HEK293 (cell line): ENCODE results near the gene KLHL10.

ENCODE experiments used
- CTCF ChIA-PET: fragments of 350-600 bp; formaldehyde crosslinking; extraction: SDS; loops from one replicate; lab custom pipeline; 2021; ENCODE audit warnings: antibody characterized with exemption; lab: Yijun Ruan, JAX
- POLR2A ChIA-PET: fragments of 300-600 bp; formaldehyde crosslinking; extraction: SDS; loops from one replicate; lab custom pipeline; 2020; ENCODE audit warnings: antibody characterized with exemption, inconsistent platforms; lab: Yijun Ruan, JAX
- H3K27ac ChIP-seq: fragments of 200-500 bp; sonication (Bioruptor generic); 2 replicates; pipeline ENCODE4 v1.5.1; 2014; ENCODE audit warnings: low read depth, low read length, control low read depth, inconsistent platforms; ENCODE audit errors: extremely low read depth
- H3K36me3 ChIP-seq, 2 experiments: fragments of 200-500 bp in 1 of 2; sonication (Bioruptor generic) in 1 of 2; 1 replicate in 1 of 2; 2 replicates in 1 of 2; pipeline ENCODE4 v1.5.1; 2014 to 2017; ENCODE audit warnings: inconsistent platforms in 2 of 2, low read length in 2 of 2; ENCODE audit not compliant: control insufficient read depth in 2 of 2, insufficient read depth in 1 of 2
- H3K4me1 ChIP-seq: fragments of 200-500 bp; sonication (Bioruptor generic); 2 replicates; pipeline ENCODE4 v1.5.1; 2014; ENCODE audit warnings: mild to moderate bottlenecking, low read length, inconsistent platforms; ENCODE audit not compliant: control insufficient read depth, insufficient read depth
- H3K4me3 ChIP-seq: 2 replicates; pipeline ENCODE4 v1.5.1; 2011; ENCODE audit warnings: low read depth, mild to moderate bottlenecking, control low read depth, low read length, moderate library complexity
- H3K9me3 ChIP-seq: fragments of 200-500 bp; sonication (Bioruptor generic); 2 replicates; pipeline ENCODE4 v1.5.1; 2014; ENCODE audit warnings: low read depth, low read length, inconsistent platforms; ENCODE audit not compliant: control insufficient read depth, insufficient read depth
- BCL11A ChIP-seq: fragments of 450-650 bp; formaldehyde crosslinking; IDR thresholded peaks from 2 replicates; pipeline ENCODE4 v1.5.1; 2016; ENCODE audit warnings: low read depth, missing biosample characterization, missing genetic modification characterization
- TRIM28 ChIP-seq: IDR thresholded peaks from 2 replicates; pipeline ENCODE4 v1.6.1; 2011; ENCODE audit warnings: low read length, control low read depth, borderline replicate concordance
- YY1 ChIP-seq: fragments of 450-650 bp; formaldehyde crosslinking; IDR thresholded peaks from 2 replicates; pipeline ENCODE4 v1.5.1; 2018; ENCODE audit warnings: missing biosample characterization, missing genetic modification characterization
- ZBTB17 ChIP-seq: fragments of 450-650 bp; formaldehyde crosslinking; IDR thresholded peaks from 2 replicates; pipeline ENCODE4 v1.5.1; 2016; ENCODE audit warnings: missing biosample characterization, missing genetic modification characterization
- ZIC2 ChIP-seq: fragments of 450-650 bp; formaldehyde crosslinking; IDR thresholded peaks from 2 replicates; pipeline ENCODE4 v1.5.1; 2016; ENCODE audit warnings: missing biosample characterization, missing genetic modification characterization
- ZNF223 ChIP-seq: fragments of 450-650 bp; formaldehyde crosslinking; IDR thresholded peaks from 2 replicates; pipeline ENCODE4 v1.5.1; 2016; ENCODE audit warnings: missing biosample characterization, missing genetic modification characterization
- ZNF23 ChIP-seq: fragments of 450-650 bp; formaldehyde crosslinking; IDR thresholded peaks from 2 replicates; pipeline ENCODE4 v1.5.1; 2016; ENCODE audit warnings: missing biosample characterization, missing genetic modification characterization, borderline replicate concordance
- ZNF266 ChIP-seq: fragments of 450-650 bp; formaldehyde crosslinking; IDR thresholded peaks from 2 replicates; pipeline ENCODE4 v1.5.1; 2016; ENCODE audit warnings: missing biosample characterization, missing genetic modification characterization, low read depth
- ZNF433 ChIP-seq: fragments of 450-650 bp; formaldehyde crosslinking; IDR thresholded peaks from 2 replicates; pipeline ENCODE4 v1.5.1; 2016; ENCODE audit warnings: missing biosample characterization, missing genetic modification characterization, low read depth
- ZSCAN18 ChIP-seq: fragments of 450-650 bp; formaldehyde crosslinking; IDR thresholded peaks from 2 replicates; pipeline ENCODE4 v1.5.1; 2016; ENCODE audit warnings: missing biosample characterization, missing genetic modification characterization
- TF ChIP-seq, protein P1 (sequence below): fragments of 450-650 bp; formaldehyde crosslinking; IDR thresholded peaks from 2 replicates; pipeline ENCODE4 v1.5.1; 2016; ENCODE audit warnings: missing biosample characterization, missing genetic modification characterization
- TF ChIP-seq, protein P2 (sequence below): fragments of 450-650 bp; formaldehyde crosslinking; IDR thresholded peaks from 2 replicates; pipeline ENCODE4 v1.5.1; 2016; ENCODE audit warnings: missing biosample characterization, missing genetic modification characterization

KLHL10 gene

DNA sequence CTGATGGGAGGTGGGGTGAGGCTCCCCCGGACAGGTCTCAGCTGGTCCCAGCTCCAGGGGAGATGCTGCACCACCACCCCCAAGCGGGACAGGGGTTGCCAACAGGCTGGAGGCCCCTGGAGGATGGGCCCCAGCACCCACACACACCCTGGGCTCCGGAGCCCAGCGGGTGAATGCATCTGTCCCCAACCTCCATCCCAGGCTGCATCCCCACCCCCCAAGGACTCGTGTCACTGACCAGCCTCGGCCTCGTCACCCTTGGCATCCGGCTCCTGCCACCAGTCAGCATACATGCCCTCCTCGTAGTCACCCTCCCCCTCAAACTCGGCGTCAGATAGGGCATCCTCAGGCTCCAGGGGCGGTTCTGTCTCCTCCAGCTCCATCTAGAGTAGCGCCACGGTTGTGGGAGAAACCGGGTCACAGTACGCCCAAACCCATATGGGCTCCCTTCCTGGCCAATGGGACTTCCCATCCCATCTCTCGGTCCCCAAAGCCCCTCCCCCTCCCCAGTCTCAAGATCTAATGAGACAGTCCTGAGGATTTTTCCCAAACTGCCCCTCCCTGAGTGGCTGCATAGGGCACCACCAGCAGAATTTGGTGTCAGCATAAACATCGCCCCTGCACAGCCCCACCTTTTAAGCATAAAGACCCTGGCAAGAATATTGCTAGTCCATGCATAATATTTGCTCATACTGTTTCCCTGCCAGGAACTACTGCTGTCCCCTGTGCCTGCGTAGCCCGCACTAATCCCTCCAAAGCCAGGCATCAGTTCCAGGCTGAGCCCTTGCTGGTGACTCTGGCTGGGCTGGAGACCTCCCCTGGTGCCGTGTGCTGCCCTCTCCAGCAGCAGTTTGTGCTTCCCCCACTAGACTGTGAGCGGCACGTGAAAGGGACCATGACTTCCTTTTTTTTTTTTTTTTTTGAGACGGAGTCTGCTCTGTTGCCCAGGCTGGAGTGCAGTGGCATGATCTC lies 34.3 kb upstream of the KLHL10 start (continued):
- peak; percentile 49 for TF ChIP-seq ZIC2 (tag by site-specific recombination)
- TF ChIP-seq, protein P1, sequence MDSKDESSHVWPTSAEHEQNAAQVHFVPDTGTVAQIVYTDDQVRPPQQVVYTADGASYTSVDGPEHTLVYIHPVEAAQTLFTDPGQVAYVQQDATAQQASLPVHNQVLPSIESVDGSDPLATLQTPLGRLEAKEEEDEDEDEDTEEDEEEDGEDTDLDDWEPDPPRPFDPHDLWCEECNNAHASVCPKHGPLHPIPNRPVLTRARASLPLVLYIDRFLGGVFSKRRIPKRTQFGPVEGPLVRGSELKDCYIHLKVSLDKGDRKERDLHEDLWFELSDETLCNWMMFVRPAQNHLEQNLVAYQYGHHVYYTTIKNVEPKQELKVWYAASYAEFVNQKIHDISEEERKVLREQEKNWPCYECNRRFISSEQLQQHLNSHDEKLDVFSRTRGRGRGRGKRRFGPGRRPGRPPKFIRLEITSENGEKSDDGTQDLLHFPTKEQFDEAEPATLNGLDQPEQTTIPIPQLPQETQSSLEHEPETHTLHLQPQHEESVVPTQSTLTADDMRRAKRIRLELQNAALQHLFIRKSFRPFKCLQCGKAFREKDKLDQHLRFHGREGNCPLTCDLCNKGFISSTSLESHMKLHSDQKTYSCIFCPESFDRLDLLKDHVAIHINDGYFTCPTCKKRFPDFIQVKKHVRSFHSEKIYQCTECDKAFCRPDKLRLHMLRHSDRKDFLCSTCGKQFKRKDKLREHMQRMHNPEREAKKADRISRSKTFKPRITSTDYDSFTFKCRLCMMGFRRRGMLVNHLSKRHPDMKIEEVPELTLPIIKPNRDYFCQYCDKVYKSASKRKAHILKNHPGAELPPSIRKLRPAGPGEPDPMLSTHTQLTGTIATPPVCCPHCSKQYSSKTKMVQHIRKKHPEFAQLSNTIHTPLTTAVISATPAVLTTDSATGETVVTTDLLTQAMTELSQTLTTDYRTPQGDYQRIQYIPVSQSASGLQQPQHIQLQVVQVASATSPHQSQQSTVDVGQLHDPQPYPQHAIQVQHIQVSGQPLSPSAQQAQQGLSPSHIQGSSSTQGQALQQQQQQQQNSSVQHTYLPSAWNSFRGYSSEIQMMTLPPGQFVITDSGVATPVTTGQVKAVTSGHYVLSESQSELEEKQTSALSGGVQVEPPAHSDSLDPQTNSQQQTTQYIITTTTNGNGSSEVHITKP (tag by site-specific recombination): peak; percentile 35

GRCh38 chr17:41806685-41807445 lies 30.8 kb upstream of the KLHL10 start:
- H3K4me1 ChIP-seq: 0 out of 2 replicates have a peak, but pooled peaks cover 5% of the 10 kb centered on the region
- peak; percentile 74 for TF ChIP-seq ZBTB17 (tag by site-specific recombination)
- TF ChIP-seq ZNF223 (tag by site-specific recombination): no peak
- TF ChIP-seq ZNF23 (tag by site-specific recombination): peak; percentile 58; the same call in 1 of the 2 replicates
- TF ChIP-seq, protein P2, sequence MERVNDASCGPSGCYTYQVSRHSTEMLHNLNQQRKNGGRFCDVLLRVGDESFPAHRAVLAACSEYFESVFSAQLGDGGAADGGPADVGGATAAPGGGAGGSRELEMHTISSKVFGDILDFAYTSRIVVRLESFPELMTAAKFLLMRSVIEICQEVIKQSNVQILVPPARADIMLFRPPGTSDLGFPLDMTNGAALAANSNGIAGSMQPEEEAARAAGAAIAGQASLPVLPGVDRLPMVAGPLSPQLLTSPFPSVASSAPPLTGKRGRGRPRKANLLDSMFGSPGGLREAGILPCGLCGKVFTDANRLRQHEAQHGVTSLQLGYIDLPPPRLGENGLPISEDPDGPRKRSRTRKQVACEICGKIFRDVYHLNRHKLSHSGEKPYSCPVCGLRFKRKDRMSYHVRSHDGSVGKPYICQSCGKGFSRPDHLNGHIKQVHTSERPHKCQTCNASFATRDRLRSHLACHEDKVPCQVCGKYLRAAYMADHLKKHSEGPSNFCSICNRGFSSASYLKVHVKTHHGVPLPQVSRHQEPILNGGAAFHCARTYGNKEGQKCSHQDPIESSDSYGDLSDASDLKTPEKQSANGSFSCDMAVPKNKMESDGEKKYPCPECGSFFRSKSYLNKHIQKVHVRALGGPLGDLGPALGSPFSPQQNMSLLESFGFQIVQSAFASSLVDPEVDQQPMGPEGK: no peak
- TF ChIP-seq YY1 (tag by site-specific recombination): no peak
- no peak for TF ChIP-seq ZNF266 (tag by site-specific recombination)
- TF ChIP-seq TRIM28: no peak
- no peak for TF ChIP-seq BCL11A (tag by site-specific recombination)
- TF ChIP-seq ZSCAN18: no peak
- no peak for TF ChIP-seq ZNF433 (tag by site-specific recombination)
- TF ChIP-seq, all 188 proteins: peak for 2
- CTCF ChIA-PET: interaction anchor here (0.5 to 3.1 kb wide), 6 partner anchors 16 to 212 kb away, joined by 3 to 12 read pairs (median 4); partner anchors contain the start of gene JUP
- Histone ChIP-seq H3K9me3 (no peaks in the 10 kb centered on the region), H3K4me3 (no peak overlapping the region), H3K36me3 (peaks cover 20 to 56% of the 10 kb centered on the region in 2 experiments; a peak in 2 of 3 replicates), H3K27ac (no peak overlapping the region)
- POLR2A ChIA-PET: interaction anchor here (0.8 to 2.1 kb wide), 3 partner anchors 13 to 69 kb away, joined by 3 to 7 read pairs (median 5); partner anchors contain the start of gene JUP
